ENCODE data around the gene TCF19. TPM values are rescaled to one million over a fixed set of nuclear protein-coding genes. Genes with fewer than 3 reads are reported as not detected.
"Not testable (repeated sequence)": the region's sequence is repeated elsewhere in the genome, so short reads cannot be mapped to it uniquely, and the experiment has no call there.

The TCF19 gene
- total and polyA plus RNA-seq, 2 donors (not counting 1 experiment from before 2014, with no cell fraction given): 7.2 to 8.4 TPM

- DNase-seq (ENCODE audit: low read depth in 2 of 2): no peak
- Histone ChIP-seq H3K36me3 (ENCODE audit: control insufficient read depth, insufficient read depth, low read length) (peaks cover 3% of the 10 kb centered on the region), H3K79me2 (ENCODE audit: control insufficient read depth, insufficient read depth, low read length) (peaks cover 17% of the 10 kb centered on the region), H3K4me1 (ENCODE audit: control insufficient read depth, extremely low read depth, insufficient read depth, low read length) (peaks cover 11% of the 10 kb centered on the region), H3K27ac (ENCODE audit: insufficient read depth, low read length) (no peak overlapping the region), H3K27me3 (ENCODE audit: control insufficient read depth, insufficient read depth, low read length) (no peaks in the 10 kb centered on the region), H3K4me2 (ENCODE audit: extremely low read depth, insufficient read depth, low read length) (no peak overlapping the region), H3K4me3 (replicated peaks in 1 of 4; ENCODE audit: control extremely low read depth in 1 of 4, insufficient read depth in 1 of 4, low read depth in 3 of 4, low read length in 4 of 4) (no peak overlapping the region), H2AFZ (ENCODE audit: low read length) (no peak overlapping the region), H4K20me1 (ENCODE audit: control insufficient read depth, extremely low read depth, insufficient read depth, low read length) (no peaks in the 10 kb centered on the region), H3K9ac (ENCODE audit: insufficient read depth, low read length) (no peak overlapping the region), H3K9me3 (ENCODE audit: control insufficient read depth, insufficient read depth, low read depth, low read length) (no peaks in the 10 kb centered on the region)
- no peak for TF ChIP-seq EZH2 (IDR thresholded peaks at IDR 0.05; ENCODE audit: low read length, missing control alignments)
- TF ChIP-seq CTCF (conservative IDR thresholded peaks at IDR 0.05 in 1 of 2, IDR thresholded peaks at IDR 0.05 in 1 of 2; ENCODE audit: low read depth in 1 of 2, low read length in 2 of 2): no peak
Measured at GRCh38 chr6:31162463-31163165, 4.2 kb downstream of the TCF19 start.

- no peaks in the 10 kb centered on the region for H3K27me3 ChIP-seq (ENCODE audit: control insufficient read depth, insufficient read depth, low read length)
- no peak overlapping the region for H3K4me3 ChIP-seq (replicated peaks in 1 of 4; ENCODE audit: control extremely low read depth in 1 of 4, insufficient read depth in 1 of 4, low read depth in 3 of 4, low read length in 4 of 4)
- peaks cover 9% of the 10 kb centered on the region for H3K4me1 ChIP-seq (ENCODE audit: control insufficient read depth, extremely low read depth, insufficient read depth, low read length)
- H3K9ac ChIP-seq (ENCODE audit: insufficient read depth, low read length): no peak overlapping the region
- peak in 1 of 2 donors; percentile 28 for DNase-seq (ENCODE audit: low read depth in 2 of 2)
- no peak overlapping the region for H3K27ac ChIP-seq (ENCODE audit: insufficient read depth, low read length)
- no peaks in the 10 kb centered on the region for H3K9me3 ChIP-seq (ENCODE audit: control insufficient read depth, insufficient read depth, low read depth, low read length)
- no peaks in the 10 kb centered on the region for H4K20me1 ChIP-seq (ENCODE audit: control insufficient read depth, extremely low read depth, insufficient read depth, low read length)
- H3K79me2 ChIP-seq (ENCODE audit: control insufficient read depth, insufficient read depth, low read length): peaks cover 15% of the 10 kb centered on the region
- H3K36me3 ChIP-seq (ENCODE audit: control insufficient read depth, insufficient read depth, low read length): peaks cover 3% of the 10 kb centered on the region
- no peak for TF ChIP-seq EZH2 (IDR thresholded peaks at IDR 0.05; ENCODE audit: low read length, missing control alignments)
- TF ChIP-seq CTCF (conservative IDR thresholded peaks at IDR 0.05 in 1 of 2, IDR thresholded peaks at IDR 0.05 in 1 of 2; ENCODE audit: low read depth in 1 of 2, low read length in 2 of 2): no peak
- no peak overlapping the region for H2AFZ ChIP-seq (ENCODE audit: low read length)
- H3K4me2 ChIP-seq (ENCODE audit: extremely low read depth, insufficient read depth, low read length): no peak overlapping the region
Measured at GRCh38 chr6:31163922-31164321, 5.5 kb downstream of the TCF19 start.

GRCh38 chr6:31164475-31165063 is 6.2 kb downstream of the TCF19 start:
- not testable (repeated sequence) for H3K9ac ChIP-seq (ENCODE audit: insufficient read depth, low read length); H3K4me1 ChIP-seq (ENCODE audit: control insufficient read depth, extremely low read depth, insufficient read depth, low read length); H3K9me3 ChIP-seq (ENCODE audit: control insufficient read depth, insufficient read depth, low read depth, low read length); H3K79me2 ChIP-seq (ENCODE audit: control insufficient read depth, insufficient read depth, low read length); H2AFZ ChIP-seq (ENCODE audit: low read length); H3K27ac ChIP-seq (ENCODE audit: insufficient read depth, low read length); H3K27me3 ChIP-seq (ENCODE audit: control insufficient read depth, insufficient read depth, low read length); H3K4me2 ChIP-seq (ENCODE audit: extremely low read depth, insufficient read depth, low read length); H3K36me3 ChIP-seq (ENCODE audit: control insufficient read depth, insufficient read depth, low read length); DNase-seq (ENCODE audit: low read depth in 2 of 2); H4K20me1 ChIP-seq (ENCODE audit: control insufficient read depth, extremely low read depth, insufficient read depth, low read length); H3K4me3 ChIP-seq (replicated peaks in 1 of 4; ENCODE audit: control extremely low read depth in 1 of 4, insufficient read depth in 1 of 4, low read depth in 3 of 4, low read length in 4 of 4)

- H3K36me3 ChIP-seq (ENCODE audit: control insufficient read depth, insufficient read depth, low read length); H3K9ac ChIP-seq (ENCODE audit: insufficient read depth, low read length); H3K4me1 ChIP-seq (ENCODE audit: control insufficient read depth, extremely low read depth, insufficient read depth, low read length): not testable (repeated sequence)
Measured at GRCh38 chr6:31165064-31165832, 6.9 kb downstream of the TCF19 start.

More at GRCh38 chr6:31165064-31165832, 6.9 kb downstream of the TCF19 start:
- H3K4me2 ChIP-seq (ENCODE audit: extremely low read depth, insufficient read depth, low read length); H3K79me2 ChIP-seq (ENCODE audit: control insufficient read depth, insufficient read depth, low read length); H3K4me3 ChIP-seq (replicated peaks in 1 of 4; ENCODE audit: control extremely low read depth in 1 of 4, insufficient read depth in 1 of 4, low read depth in 3 of 4, low read length in 4 of 4); DNase-seq (ENCODE audit: low read depth in 2 of 2); H4K20me1 ChIP-seq (ENCODE audit: control insufficient read depth, extremely low read depth, insufficient read depth, low read length); H3K27me3 ChIP-seq (ENCODE audit: control insufficient read depth, insufficient read depth, low read length); H3K27ac ChIP-seq (ENCODE audit: insufficient read depth, low read length); H2AFZ ChIP-seq (ENCODE audit: low read length); H3K9me3 ChIP-seq (ENCODE audit: control insufficient read depth, insufficient read depth, low read depth, low read length): not testable (repeated sequence)

Measured in fibroblast of lung (primary cell).